Astrocyte (in vitro differentiated cells and primary cell): ENCODE data around the gene RNF157. TPM values are rescaled to one million over a fixed set of nuclear protein-coding genes. Genes with fewer than 3 reads are reported as not detected.
"Not testable (repeated sequence)": the region's sequence is repeated elsewhere in the genome, so short reads cannot be mapped to it uniquely, and the experiment has no call there.

Experiments
- DNase-seq: peaks from one replicate; pipeline ENCODE4 v3.0.0-alpha.2; 2010; ENCODE audit warnings: low read depth
- FAIRE-seq: peaks from 2 replicates; lab custom pipeline; 2011; peaks lifted over from hg19 to GRCh38; lab: Jason Lieb, UNC
- H2AFZ ChIP-seq: 2 replicates; pipeline ENCODE4 v1.6.0; 2012; ENCODE audit warnings: low read depth, low read length, inconsistent platforms
- H3K27ac ChIP-seq: 2 replicates; pipeline ENCODE4 v1.5.1; 2011; ENCODE audit warnings: low read depth, low read length, inconsistent platforms
- H3K27me3 ChIP-seq: 2 replicates; pipeline ENCODE4 v1.6.0; 2011; ENCODE audit warnings: low read length, inconsistent platforms; ENCODE audit not compliant: insufficient read depth
- H3K36me3 ChIP-seq: 2 replicates; pipeline ENCODE4 v1.5.1; 2011; ENCODE audit warnings: low read length, inconsistent platforms; ENCODE audit not compliant: insufficient read depth
- H3K4me1 ChIP-seq: 2 replicates; pipeline ENCODE4 v1.5.1; 2011; ENCODE audit warnings: low read length, inconsistent platforms; ENCODE audit not compliant: insufficient read depth
- H3K4me2 ChIP-seq: 2 replicates; pipeline ENCODE4 v1.6.0; 2012; ENCODE audit warnings: low read length, inconsistent platforms
- H3K4me3 ChIP-seq: 2 replicates; pipeline ENCODE4 v1.5.1; 2011; ENCODE audit warnings: low read depth, mild to moderate bottlenecking, low read length, inconsistent platforms; ENCODE audit not compliant: insufficient read depth
- H3K79me2 ChIP-seq: 2 replicates; pipeline ENCODE4 v1.6.0; 2012; ENCODE audit warnings: mild to moderate bottlenecking, low read length, inconsistent platforms; ENCODE audit not compliant: insufficient read depth
- H3K9ac ChIP-seq: 2 replicates; pipeline ENCODE4 v1.6.0; 2012; ENCODE audit warnings: mild to moderate bottlenecking, low read length, inconsistent platforms
- H3K9me3 ChIP-seq: 2 replicates; pipeline ENCODE4 v1.5.1; 2012; ENCODE audit warnings: low read depth, mild to moderate bottlenecking, low read length, inconsistent platforms; ENCODE audit not compliant: insufficient read depth
- H4K20me1 ChIP-seq: 2 replicates; pipeline ENCODE4 v1.6.0; 2012; ENCODE audit warnings: low read length, inconsistent platforms; ENCODE audit not compliant: insufficient read depth
- H3K27ac Mint-ChIP-seq: one replicate; pipeline ENCODE4 v1.8.0; 2021; ENCODE audit warnings: mild to moderate bottlenecking, mixed read lengths; ENCODE audit not compliant: unreplicated experiment
- H3K27me3 Mint-ChIP-seq: one replicate; pipeline ENCODE4 v1.8.0; 2021; ENCODE audit warnings: low read depth, mixed read lengths; ENCODE audit not compliant: unreplicated experiment
- H3K36me3 Mint-ChIP-seq: one replicate; pipeline ENCODE4 v1.8.0; 2021; ENCODE audit warnings: low read depth, mixed read lengths; ENCODE audit not compliant: unreplicated experiment
- H3K4me1 Mint-ChIP-seq: one replicate; pipeline ENCODE4 v1.8.0; 2021; ENCODE audit warnings: low read depth, mixed read lengths; ENCODE audit not compliant: unreplicated experiment
- H3K4me3 Mint-ChIP-seq: one replicate; pipeline ENCODE4 v1.8.0; 2021; ENCODE audit warnings: mild to moderate bottlenecking, moderate library complexity, mixed read lengths; ENCODE audit not compliant: unreplicated experiment
- H3K9me3 Mint-ChIP-seq: one replicate; pipeline ENCODE4 v1.8.0; 2021; ENCODE audit warnings: mild to moderate bottlenecking, mixed read lengths; ENCODE audit not compliant: unreplicated experiment
- EZH2 ChIP-seq: IDR thresholded peaks from 2 replicates; pipeline ENCODE4 v1.6.1; 2012; ENCODE audit warnings: mild to moderate bottlenecking, low read length, inconsistent platforms; ENCODE audit not compliant: insufficient read depth
- total RNA-seq: library from RNA; stranded (reverse); gene quantifications from 2 replicates; pipeline ENCODE4 v1.2.1, GENCODE V29; 2021
- TF ChIP-seq, protein P1 (sequence below): IDR thresholded peaks from 2 replicates; pipeline ENCODE4 v1.5.1; 2011; ENCODE audit warnings: low read depth, mild to moderate bottlenecking, inconsistent platforms, low read length, moderate library complexity; ENCODE audit not compliant: insufficient read depth

RNF157 gene
- total RNA-seq, 1 donor from 2014 or later = 1.4 TPM

DNA sequence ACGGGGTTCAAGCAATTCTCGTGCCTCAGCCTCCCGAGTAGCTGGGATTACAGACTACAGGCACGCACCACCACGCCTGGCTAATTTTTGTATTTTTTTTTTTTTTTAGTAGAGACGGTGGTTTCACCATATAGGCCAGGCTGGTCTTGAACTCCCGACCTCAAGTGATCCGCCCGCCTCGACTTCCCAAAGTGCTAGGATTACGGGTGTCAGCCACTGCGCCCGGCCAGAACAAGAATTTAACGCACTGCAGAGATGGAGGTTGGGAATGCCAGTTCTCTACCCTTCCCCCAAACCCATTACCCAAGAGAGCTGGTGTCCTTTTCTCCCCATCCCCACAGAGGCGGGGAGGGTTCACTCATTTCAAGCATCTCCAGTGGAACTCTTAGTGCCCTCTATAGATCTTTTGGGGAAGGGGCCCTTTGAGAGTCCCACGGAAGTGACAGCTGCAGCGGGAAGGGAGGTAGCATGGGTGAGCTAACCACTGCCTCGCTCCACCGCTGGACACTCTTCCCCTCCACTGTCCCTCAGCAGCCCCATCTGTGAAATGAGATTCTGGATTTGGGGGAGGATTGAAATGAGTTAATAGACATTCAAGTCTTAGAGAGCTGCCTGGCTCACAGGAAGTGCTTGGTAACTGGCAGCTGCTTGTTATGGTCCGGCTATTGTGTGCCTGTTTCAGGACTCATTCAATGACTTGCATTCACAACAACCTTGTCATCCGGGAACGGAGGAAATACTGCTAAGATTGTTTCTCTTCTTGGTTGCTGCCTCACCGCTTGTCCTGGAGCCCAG lies 21.3 kb upstream of the RNF157 start:
- Mint-ChIP-seq H3K27ac (peak overlapping the region; percentile 53), H3K4me1 (peaks cover 22% of the 10 kb centered on the region), H3K27me3 (no peaks in the 10 kb centered on the region), H3K9me3 (no peaks in the 10 kb centered on the region), H3K36me3 (no peaks in the 10 kb centered on the region), H3K4me3 (no peak overlapping the region)
- TF ChIP-seq, protein P1, sequence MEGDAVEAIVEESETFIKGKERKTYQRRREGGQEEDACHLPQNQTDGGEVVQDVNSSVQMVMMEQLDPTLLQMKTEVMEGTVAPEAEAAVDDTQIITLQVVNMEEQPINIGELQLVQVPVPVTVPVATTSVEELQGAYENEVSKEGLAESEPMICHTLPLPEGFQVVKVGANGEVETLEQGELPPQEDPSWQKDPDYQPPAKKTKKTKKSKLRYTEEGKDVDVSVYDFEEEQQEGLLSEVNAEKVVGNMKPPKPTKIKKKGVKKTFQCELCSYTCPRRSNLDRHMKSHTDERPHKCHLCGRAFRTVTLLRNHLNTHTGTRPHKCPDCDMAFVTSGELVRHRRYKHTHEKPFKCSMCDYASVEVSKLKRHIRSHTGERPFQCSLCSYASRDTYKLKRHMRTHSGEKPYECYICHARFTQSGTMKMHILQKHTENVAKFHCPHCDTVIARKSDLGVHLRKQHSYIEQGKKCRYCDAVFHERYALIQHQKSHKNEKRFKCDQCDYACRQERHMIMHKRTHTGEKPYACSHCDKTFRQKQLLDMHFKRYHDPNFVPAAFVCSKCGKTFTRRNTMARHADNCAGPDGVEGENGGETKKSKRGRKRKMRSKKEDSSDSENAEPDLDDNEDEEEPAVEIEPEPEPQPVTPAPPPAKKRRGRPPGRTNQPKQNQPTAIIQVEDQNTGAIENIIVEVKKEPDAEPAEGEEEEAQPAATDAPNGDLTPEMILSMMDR = no peak
- TF ChIP-seq EZH2 = no peak
- DNase-seq (peak; percentile 43), FAIRE-seq (no peak)
- peak overlapping the region; percentile 89 for H2AFZ ChIP-seq
- no peak overlapping the region for H3K9ac ChIP-seq
- peak overlapping the region; percentile 34 for H3K27ac ChIP-seq
- no peak overlapping the region for H3K4me3 ChIP-seq
- no peaks in the 10 kb centered on the region for H3K27me3 ChIP-seq
- no peaks in the 10 kb centered on the region for H3K9me3 ChIP-seq
- peaks cover 25% of the 10 kb centered on the region for H3K4me1 ChIP-seq
- H3K4me2 ChIP-seq = peak overlapping the region; percentile 64
- peaks cover 10% of the 10 kb centered on the region for H3K79me2 ChIP-seq
- no peaks in the 10 kb centered on the region for H3K36me3 ChIP-seq
- H4K20me1 ChIP-seq = no peaks in the 10 kb centered on the region

DNA sequence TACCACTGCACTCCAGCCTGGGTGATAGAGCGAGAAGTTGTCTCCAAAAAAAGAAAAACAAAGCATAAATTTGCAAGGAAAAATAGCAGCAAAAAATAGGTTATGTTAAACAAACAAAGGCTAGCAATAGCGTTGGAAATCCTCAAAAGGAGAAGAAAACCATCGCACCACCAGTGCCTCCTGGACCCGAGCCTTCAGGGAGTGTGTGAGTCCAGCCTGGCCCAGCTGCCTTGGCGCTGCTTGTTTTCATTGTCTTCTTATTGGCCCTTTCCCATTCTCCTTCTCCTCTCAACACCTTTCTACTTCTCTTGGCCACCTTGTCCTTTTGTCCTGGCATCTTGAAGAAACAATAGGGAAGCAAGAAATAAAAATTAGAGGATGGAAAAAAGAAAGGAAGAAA lies 20.4 kb upstream of the RNF157 start:
- Histone ChIP-seq H4K20me1 (no peaks in the 10 kb centered on the region), H3K4me1 (peaks cover 22% of the 10 kb centered on the region), H3K9ac (no peak overlapping the region), H3K9me3 (no peaks in the 10 kb centered on the region), H3K79me2 (peaks cover under 1% of the 10 kb centered on the region), H3K4me3 (no peak overlapping the region), H3K36me3 (no peaks in the 10 kb centered on the region), H3K4me2 (no peak overlapping the region), H3K27me3 (no peaks in the 10 kb centered on the region), H3K27ac (no peak overlapping the region), H2AFZ (no peak overlapping the region)
- H3K27ac Mint-ChIP-seq = no peak overlapping the region
- DNase-seq (no peak), FAIRE-seq (no peak)
- no peak for TF ChIP-seq EZH2
- TF ChIP-seq, protein P1 = no peak
- H3K27me3 Mint-ChIP-seq = no peaks in the 10 kb centered on the region
- no peak overlapping the region for H3K4me3 Mint-ChIP-seq
- peaks cover 21% of the 10 kb centered on the region for H3K4me1 Mint-ChIP-seq
- H3K36me3 Mint-ChIP-seq = no peaks in the 10 kb centered on the region
- H3K9me3 Mint-ChIP-seq = no peaks in the 10 kb centered on the region

DNA sequence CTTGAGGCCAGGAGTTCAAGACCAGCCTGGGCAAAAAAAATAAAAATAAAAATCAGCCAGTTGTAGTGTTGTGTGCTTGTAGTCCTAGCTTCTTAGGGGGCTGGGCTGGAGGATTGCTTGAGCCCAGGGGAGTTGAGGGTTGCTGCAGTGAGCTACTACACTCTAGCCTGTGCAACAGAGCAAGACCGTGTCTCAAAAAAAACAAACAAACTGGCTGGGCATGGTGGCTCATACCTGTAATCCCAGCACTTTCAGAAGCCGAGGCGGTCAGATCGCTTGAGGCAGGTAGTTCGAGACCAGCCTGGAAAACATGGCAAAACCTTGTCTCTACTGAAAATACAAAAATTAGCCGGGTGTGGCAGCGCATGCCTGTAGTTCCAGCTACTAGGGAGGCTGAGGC lies 19.9 kb upstream of the RNF157 start:
- Mint-ChIP-seq H3K27me3 (no peaks in the 10 kb centered on the region), H3K36me3 (no peaks in the 10 kb centered on the region), H3K4me3 (no peak overlapping the region), H3K9me3 (no peaks in the 10 kb centered on the region), H3K27ac (no peak overlapping the region), H3K4me1 (peaks cover 21% of the 10 kb centered on the region)
- no peak overlapping the region for H3K4me2 ChIP-seq
- H3K36me3 ChIP-seq = no peaks in the 10 kb centered on the region
- H2AFZ ChIP-seq = no peak overlapping the region
- no peaks in the 10 kb centered on the region for H3K9me3 ChIP-seq
- DNase-seq (no peak), FAIRE-seq (no peak)
- H3K4me1 ChIP-seq = peaks cover 22% of the 10 kb centered on the region
- no peak overlapping the region for H3K4me3 ChIP-seq
- TF ChIP-seq, protein P1 = no peak
- no peaks in the 10 kb centered on the region for H4K20me1 ChIP-seq
- H3K27ac ChIP-seq = no peak overlapping the region
- no peaks in the 10 kb centered on the region for H3K79me2 ChIP-seq
- no peaks in the 10 kb centered on the region for H3K27me3 ChIP-seq
- H3K9ac ChIP-seq = no peak overlapping the region

DNA sequence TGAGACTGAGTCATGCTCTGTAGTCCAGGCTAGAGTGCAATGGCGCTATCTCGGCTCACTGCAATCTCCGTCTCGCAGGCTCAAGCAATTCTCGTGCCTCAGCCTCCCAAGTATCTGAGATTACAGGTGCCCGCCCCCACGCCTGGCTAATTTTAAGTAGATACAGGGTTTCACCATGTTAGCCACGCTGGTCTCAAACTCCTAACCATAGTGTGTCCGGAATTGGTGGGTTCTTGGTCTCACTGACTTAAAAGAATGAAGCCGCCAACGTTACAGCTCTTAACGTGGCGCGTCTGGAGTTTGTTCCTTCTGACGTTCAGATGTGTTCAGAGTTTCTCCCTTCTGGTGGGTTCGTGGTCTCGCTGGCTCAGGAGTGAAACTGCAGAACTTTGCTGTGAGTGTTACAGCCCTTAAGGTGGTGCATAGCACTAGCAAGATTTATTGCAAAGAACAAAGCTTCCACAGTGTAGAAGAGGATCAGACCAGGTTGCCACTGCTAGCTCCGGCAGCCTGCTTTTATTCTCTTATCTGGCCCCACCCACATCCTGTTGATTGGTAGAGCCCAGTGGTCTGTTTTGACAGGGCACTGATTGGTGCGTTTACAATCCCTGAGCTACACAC lies 16.2 kb upstream of the RNF157 start:
- not testable (repeated sequence) for H3K36me3 ChIP-seq, H3K27ac ChIP-seq, H3K4me2 ChIP-seq, H3K27me3 ChIP-seq, DNase-seq, H4K20me1 ChIP-seq, H3K4me3 Mint-ChIP-seq, FAIRE-seq, H3K9ac ChIP-seq, H2AFZ ChIP-seq, H3K27ac Mint-ChIP-seq, H3K36me3 Mint-ChIP-seq, H3K9me3 ChIP-seq, H3K4me1 ChIP-seq, H3K9me3 Mint-ChIP-seq, H3K27me3 Mint-ChIP-seq, H3K79me2 ChIP-seq, H3K4me3 ChIP-seq
- peaks cover 13% of the 10 kb centered on the region for H3K4me1 Mint-ChIP-seq
